Natural killer cell (primary cell): ENCODE results near the gene ELMO1. TPM values are rescaled to one million over a fixed set of nuclear protein-coding genes. Genes with fewer than 3 reads are reported as not detected.

Source experiments
- ATAC-seq, 3 donors: fragments of 150-1000 bp in 2 of 3; fragments of 200-7000 bp in 1 of 3; cut with Tn5 transposase; 1 replicate in 1 of 3; 2 replicates in 2 of 3; pipeline ENCODE4 v1.10.0; 2021; ENCODE audit warnings: mild to moderate bottlenecking in 2 of 3, moderate library complexity in 2 of 3
- DNase-seq, 2 donors: peaks; one replicate each; pipeline versions ENCODE4 v3.0.0 to v3.0.0-alpha.2; 2013 to 2021; ENCODE audit warnings: mixed read lengths in 1 of 2
- H3K27ac ChIP-seq: one replicate; pipeline ENCODE4 v1.5.1; 2013; ENCODE audit warnings: mild to moderate bottlenecking, low read length
- H3K27me3 ChIP-seq: one replicate; pipeline ENCODE4 v1.6.1; 2013; ENCODE audit warnings: low read length; ENCODE audit not compliant: control insufficient read depth, insufficient read depth
- H3K36me3 ChIP-seq: one replicate; pipeline ENCODE4 v1.6.1; 2013; ENCODE audit warnings: low read length; ENCODE audit not compliant: control insufficient read depth, insufficient read depth
- H3K4me1 ChIP-seq: one replicate; pipeline ENCODE4 v1.6.1; 2013; ENCODE audit warnings: low read length; ENCODE audit not compliant: control insufficient read depth, insufficient read depth
- H3K4me3 ChIP-seq: one replicate; pipeline ENCODE4 v1.5.1; 2013; ENCODE audit warnings: low read length
- H3K9me3 ChIP-seq: one replicate; pipeline ENCODE4 v1.6.1; 2013; ENCODE audit warnings: low read length; ENCODE audit not compliant: control insufficient read depth, insufficient read depth
- H3K27ac Mint-ChIP-seq, 2 donors: one replicate each; pipeline ENCODE4 v1.8.0; 2022; ENCODE audit warnings: mild to moderate bottlenecking in 2 of 2, mixed read lengths in 2 of 2, moderate library complexity in 1 of 2
- H3K27me3 Mint-ChIP-seq, 2 donors: one replicate each; pipeline ENCODE4 v1.8.0; 2022; ENCODE audit warnings: low read depth in 2 of 2, mixed read lengths in 2 of 2
- H3K36me3 Mint-ChIP-seq: one replicate; pipeline ENCODE4 v1.8.0; 2022; ENCODE audit warnings: mixed read lengths
- H3K4me1 Mint-ChIP-seq, 2 donors: one replicate each; pipeline ENCODE4 v1.8.0; 2022; ENCODE audit warnings: mixed read lengths in 2 of 2
- H3K4me3 Mint-ChIP-seq: one replicate; pipeline ENCODE4 v1.8.0; 2022; ENCODE audit warnings: mild to moderate bottlenecking, moderate library complexity, mixed read lengths
- H3K9me3 Mint-ChIP-seq, 2 donors: one replicate each; pipeline ENCODE4 v1.8.0; 2022; ENCODE audit warnings: mixed read lengths in 2 of 2
- WGBS: methylation state at CpG from one replicate; pipeline ENCODE4 v1.1.7; 2013; ENCODE audit warnings: missing lambda C conversion rate; ENCODE audit not compliant: insufficient coverage; 5-methylcytosine and 5-hydroxymethylcytosine counted together
- intact Hi-C: fragments of 100-400 bp; cut with micrococcal nuclease; formaldehyde crosslinking; loops from one replicate; pipeline ENCODE4 v1.14.2; 2022
- total RNA-seq, 4 donors: library from RNA; stranded (reverse); fragments of 120-200 nt in 1 of 4; gene quantifications; one replicate each; pipeline versions ENCODE4 v1.2.3 to v1.2.4, GENCODE V29; 2013 to 2022
- TF ChIP-seq, protein P1 (sequence below): fragments of 200-600 bp; IDR thresholded peaks from one replicate; pipeline ENCODE4 v1.8.0; 2022; ENCODE audit warnings: antibody characterized with exemption

ELMO1 gene
- total RNA-seq, 3 donors from 2014 or later (not counting 1 experiment from before 2014, with no cell fraction given) = 127 to 147 (median 130) TPM

- WGBS = 98% methylated on average over 5 of the region's 5 CpGs
- H3K4me1 Mint-ChIP-seq = peaks cover 60 to 64% of the 10 kb centered on the region in 2 donors
Observed at GRCh38 chr7:36985316-36985715, 463.3 kb downstream of the ELMO1 start.

DNA sequence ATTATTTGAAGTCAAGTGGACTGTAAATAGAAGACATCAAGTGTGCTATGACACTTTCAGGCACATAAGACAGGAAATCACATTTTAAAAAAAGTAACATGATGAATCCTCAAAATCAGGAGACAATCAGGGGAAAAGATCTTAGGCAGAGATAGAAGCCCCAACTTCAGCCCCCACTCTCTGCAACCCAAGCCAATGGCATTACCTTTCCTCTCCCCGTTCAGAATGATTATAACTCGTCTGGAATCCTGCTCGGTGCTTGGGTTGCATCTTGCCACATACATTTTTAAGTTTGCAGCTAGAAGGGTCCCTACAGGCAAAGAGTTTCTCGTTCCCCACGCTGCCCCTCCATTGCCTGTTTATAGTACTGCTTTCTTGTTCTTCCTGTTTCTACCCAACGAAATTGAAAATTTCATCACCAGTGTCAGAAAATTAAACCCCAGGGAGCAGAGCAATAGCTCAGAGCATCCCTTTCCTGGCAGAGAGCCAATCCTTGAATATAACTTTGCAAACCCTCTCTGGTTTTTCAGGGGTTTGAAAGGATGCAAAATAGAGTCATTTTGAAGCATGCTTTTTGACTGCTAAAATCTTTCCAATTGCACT, 463.9 kb downstream of the ELMO1 start:
- Mint-ChIP-seq H3K27ac (peak overlapping the region; percentile 18 to 65), H3K27me3 (no peaks in the 10 kb centered on the region), H3K9me3 (no peaks in the 10 kb centered on the region), H3K4me3 (peak overlapping the region; percentile 3), H3K4me1 (peaks cover 60 to 64% of the 10 kb centered on the region in 2 donors), H3K36me3 (no peaks in the 10 kb centered on the region)
- Histone ChIP-seq H3K4me1 (peaks cover 16% of the 10 kb centered on the region), H3K4me3 (no peak overlapping the region), H3K9me3 (no peaks in the 10 kb centered on the region), H3K36me3 (no peaks in the 10 kb centered on the region), H3K27me3 (no peaks in the 10 kb centered on the region), H3K27ac (no peak overlapping the region)
- 61% methylated on average over 6 of the region's 6 CpGs for WGBS
- DNase-seq (no peak), ATAC-seq (no peak)
- intact Hi-C loops = no loop called here
- TF ChIP-seq, protein P1, sequence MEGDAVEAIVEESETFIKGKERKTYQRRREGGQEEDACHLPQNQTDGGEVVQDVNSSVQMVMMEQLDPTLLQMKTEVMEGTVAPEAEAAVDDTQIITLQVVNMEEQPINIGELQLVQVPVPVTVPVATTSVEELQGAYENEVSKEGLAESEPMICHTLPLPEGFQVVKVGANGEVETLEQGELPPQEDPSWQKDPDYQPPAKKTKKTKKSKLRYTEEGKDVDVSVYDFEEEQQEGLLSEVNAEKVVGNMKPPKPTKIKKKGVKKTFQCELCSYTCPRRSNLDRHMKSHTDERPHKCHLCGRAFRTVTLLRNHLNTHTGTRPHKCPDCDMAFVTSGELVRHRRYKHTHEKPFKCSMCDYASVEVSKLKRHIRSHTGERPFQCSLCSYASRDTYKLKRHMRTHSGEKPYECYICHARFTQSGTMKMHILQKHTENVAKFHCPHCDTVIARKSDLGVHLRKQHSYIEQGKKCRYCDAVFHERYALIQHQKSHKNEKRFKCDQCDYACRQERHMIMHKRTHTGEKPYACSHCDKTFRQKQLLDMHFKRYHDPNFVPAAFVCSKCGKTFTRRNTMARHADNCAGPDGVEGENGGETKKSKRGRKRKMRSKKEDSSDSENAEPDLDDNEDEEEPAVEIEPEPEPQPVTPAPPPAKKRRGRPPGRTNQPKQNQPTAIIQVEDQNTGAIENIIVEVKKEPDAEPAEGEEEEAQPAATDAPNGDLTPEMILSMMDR = no peak

More at GRCh38 chr7:36985316-36985715, 463.3 kb downstream of the ELMO1 start:
- Histone ChIP-seq H3K9me3 (no peaks in the 10 kb centered on the region), H3K36me3 (no peaks in the 10 kb centered on the region), H3K27ac (no peak overlapping the region), H3K27me3 (no peaks in the 10 kb centered on the region), H3K4me1 (peaks cover 16% of the 10 kb centered on the region), H3K4me3 (no peak overlapping the region)
- no peaks in the 10 kb centered on the region for H3K27me3 Mint-ChIP-seq
- no peak for DNase-seq
- ATAC-seq = no peak
- no peak overlapping the region for H3K4me3 Mint-ChIP-seq
- no peaks in the 10 kb centered on the region for H3K9me3 Mint-ChIP-seq
- no peaks in the 10 kb centered on the region for H3K36me3 Mint-ChIP-seq
- TF ChIP-seq, protein P1 = no peak
- peak overlapping the region; percentile 18 to 65 for H3K27ac Mint-ChIP-seq
- intact Hi-C loops = no loop called here

DNA sequence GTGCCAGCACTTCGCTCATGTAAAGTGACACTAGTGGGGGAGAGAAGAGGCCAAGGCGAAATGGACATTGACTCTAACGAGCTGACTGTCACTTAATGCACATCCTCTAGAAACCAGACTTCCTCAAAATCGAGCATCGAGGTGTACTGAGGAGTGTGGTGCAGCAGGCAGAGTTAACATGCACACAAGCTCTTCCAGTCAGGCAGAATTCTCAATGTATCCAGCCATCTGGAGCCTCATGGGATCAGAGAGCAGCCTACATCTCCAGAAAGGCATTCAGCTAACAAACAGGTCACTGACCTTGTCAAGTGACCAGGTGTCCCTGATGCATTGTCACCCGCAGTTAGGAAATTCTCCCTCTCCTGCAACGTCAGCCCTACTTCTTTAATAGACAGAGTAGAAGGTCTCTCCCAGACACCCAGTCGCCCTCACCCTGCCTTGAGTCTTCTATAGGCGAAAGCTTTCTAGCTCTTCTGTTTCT, 464.6 kb downstream of the ELMO1 start:
- TF ChIP-seq, protein P1 = no peak
- Mint-ChIP-seq H3K36me3 (no peaks in the 10 kb centered on the region), H3K27me3 (no peaks in the 10 kb centered on the region), H3K4me1 (peaks cover 60 to 64% of the 10 kb centered on the region in 2 donors), H3K27ac (peak overlapping the region; percentile 18 to 65), H3K9me3 (no peaks in the 10 kb centered on the region), H3K4me3 (no peak overlapping the region)
- DNase-seq (no peak), ATAC-seq (peak in 1 of 3 donors; percentile 49)
- Histone ChIP-seq H3K27me3 (no peaks in the 10 kb centered on the region), H3K4me1 (peaks cover 16% of the 10 kb centered on the region), H3K9me3 (no peaks in the 10 kb centered on the region), H3K27ac (no peak overlapping the region), H3K36me3 (no peaks in the 10 kb centered on the region), H3K4me3 (no peak overlapping the region)
- WGBS = 72% methylated on average over 8 of the region's 9 CpGs
- intact Hi-C loops = no loop called here

- Mint-ChIP-seq H3K4me3 (no peak overlapping the region), H3K9me3 (no peaks in the 10 kb centered on the region), H3K4me1 (peaks cover 50 to 57% of the 10 kb centered on the region in 2 donors), H3K36me3 (no peaks in the 10 kb centered on the region), H3K27me3 (no peaks in the 10 kb centered on the region), H3K27ac (no peak overlapping the region)
- 92% methylated on average over 3 of the region's 3 CpGs for WGBS
- ATAC-seq (no peak), DNase-seq (no peak)
- Histone ChIP-seq H3K4me3 (no peak overlapping the region), H3K27me3 (no peaks in the 10 kb centered on the region), H3K4me1 (peaks cover 16% of the 10 kb centered on the region), H3K27ac (no peak overlapping the region), H3K36me3 (no peaks in the 10 kb centered on the region), H3K9me3 (no peaks in the 10 kb centered on the region)
- TF ChIP-seq, protein P1 = no peak
- intact Hi-C loops = no loop called here
Observed at GRCh38 chr7:36982766-36983165, 465.9 kb downstream of the ELMO1 start.
